Right lobe of liver (tissue), 6 donors: ENCODE results near the gene EVC. TPM values are rescaled to one million over a fixed set of nuclear protein-coding genes. Genes with fewer than 3 reads are reported as not detected.

Experiments used
- ATAC-seq, 4 donors: fragments of 200-7000 bp; cut with Tn5 transposase; one replicate each; pipeline ENCODE4 v1.9.1; 2020; ENCODE audit warnings: mild to moderate bottlenecking in 4 of 4, moderate library complexity in 4 of 4
- DNase-seq, 3 donors: peaks; one replicate each; pipeline ENCODE4 v3.0.0-alpha.2; 2020
- H3K27ac ChIP-seq, 3 donors: fragments of 200-600 bp; one replicate each; pipeline ENCODE4 v1.8.0; 2022
- H3K27me3 ChIP-seq, 2 donors: fragments of 200-600 bp; one replicate each; pipeline ENCODE4 v1.8.0; 2022
- H3K36me3 ChIP-seq, 4 donors: fragments of 200-600 bp; sonication (generic) in 1 of 4; one replicate each; pipeline versions ENCODE4 v1.5.1 to v1.8.0; 2017 to 2022; ENCODE audit warnings: control low read depth in 1 of 4
- H3K4me1 ChIP-seq, 4 donors: fragments of 200-600 bp; sonication (generic) in 1 of 4; one replicate each; pipeline versions ENCODE4 v1.5.1 to v1.8.0; 2017 to 2022; ENCODE audit warnings: control low read depth in 1 of 4
- H3K4me3 ChIP-seq, 3 donors: fragments of 200-600 bp; one replicate each; pipeline ENCODE4 v1.8.0; 2022
- H3K9me3 ChIP-seq, 4 donors: fragments of 200-600 bp; sonication (generic) in 1 of 4; one replicate each; pipeline versions ENCODE4 v1.5.1 to v1.8.0; 2017 to 2022; ENCODE audit warnings: control low read depth in 1 of 4
- POLR2A ChIP-seq: fragments of 450-650 bp; IDR thresholded peaks from one replicate; pipeline ENCODE4 v1.6.1; 2017; ENCODE audit warnings: antibody characterized with exemption, mild to moderate bottlenecking
- WGBS: methylation state at CpG from one replicate; pipeline ENCODE4 v1.1.6; 2018; ENCODE audit warnings: low coverage, low lambda C conversion rate; ENCODE audit not compliant: insufficient coverage; ENCODE audit errors: missing lambda C conversion rate; 5-methylcytosine and 5-hydroxymethylcytosine counted together
- intact Hi-C, 2 donors: fragments of 100-400 bp; cut with DNase I; formaldehyde crosslinking; loops; one replicate each; pipeline versions ENCODE4 v1.11.2 to v1.14.1; 2022
- total RNA-seq, 6 experiments: library from RNA; depleted of rRNA in 2 of 6; stranded (reverse); fragments of >200 nt in 2 of 6; fragmentation: NEBNext Ultra II Directional in 3 of 6; extraction: Animal tissue kit (Norgen Biotek cat#: 25700) in 3 of 6; gene quantifications; one replicate each; pipeline versions ENCODE4 v1.1.0 to v1.2.4, GENCODE V29; 2016 to 2023
- TF ChIP-seq, protein P1 (sequence below), 4 donors: fragments of 200-600 bp in 3 of 4; fragments of 450-650 bp in 1 of 4; IDR thresholded peaks; one replicate each; pipeline versions ENCODE4 v1.5.1 to v1.8.0; 2016 to 2022; ENCODE audit warnings: antibody characterized with exemption in 4 of 4, mild to moderate bottlenecking in 2 of 4
- donor health status: DM: no; HTN: yes; CAD: no.
- donor health status: DM: no; HTN: no; CAD: no.
- donor health status: DM: no; HTN: no; CAD: no.
- donor health status: DM: no; HTN: yes; CAD: no.
- donor health status: DM: no; HTN: yes; CAD: no.

Gene EVC
- total RNA-seq, 6 experiments from 2014 or later, result 2.6 to 6.5 (median 3.2) TPM

DNA sequence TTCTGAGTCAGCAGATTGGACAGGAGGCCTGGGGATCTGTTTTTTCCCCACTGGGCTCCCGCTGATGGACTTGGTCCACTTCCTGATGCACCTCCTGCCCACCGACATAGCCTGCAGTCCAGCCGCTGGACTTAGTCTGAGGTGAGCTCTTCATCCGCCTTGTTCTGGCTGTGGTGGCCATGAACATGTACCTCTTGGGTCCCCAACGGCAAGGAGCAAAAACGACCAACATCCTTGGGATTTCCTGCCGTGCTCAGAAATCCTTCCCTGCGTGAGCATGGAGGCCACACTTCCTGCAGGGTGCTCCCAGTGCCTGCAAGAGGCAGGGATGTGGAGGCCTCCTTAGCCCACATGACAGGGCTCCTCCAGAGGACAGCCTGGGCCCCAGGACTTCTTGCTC, 105.1 kb downstream of the EVC start:
- Histone ChIP-seq H3K4me3 (no peak overlapping the region), H3K27me3 (no peaks in the 10 kb centered on the region), H3K27ac (no peak overlapping the region), H3K4me1 (no peaks in the 10 kb centered on the region), H3K9me3 (no peaks in the 10 kb centered on the region), H3K36me3 (no peaks in the 10 kb centered on the region)
- TF ChIP-seq POLR2A, result no peak
- TF ChIP-seq, protein P1, sequence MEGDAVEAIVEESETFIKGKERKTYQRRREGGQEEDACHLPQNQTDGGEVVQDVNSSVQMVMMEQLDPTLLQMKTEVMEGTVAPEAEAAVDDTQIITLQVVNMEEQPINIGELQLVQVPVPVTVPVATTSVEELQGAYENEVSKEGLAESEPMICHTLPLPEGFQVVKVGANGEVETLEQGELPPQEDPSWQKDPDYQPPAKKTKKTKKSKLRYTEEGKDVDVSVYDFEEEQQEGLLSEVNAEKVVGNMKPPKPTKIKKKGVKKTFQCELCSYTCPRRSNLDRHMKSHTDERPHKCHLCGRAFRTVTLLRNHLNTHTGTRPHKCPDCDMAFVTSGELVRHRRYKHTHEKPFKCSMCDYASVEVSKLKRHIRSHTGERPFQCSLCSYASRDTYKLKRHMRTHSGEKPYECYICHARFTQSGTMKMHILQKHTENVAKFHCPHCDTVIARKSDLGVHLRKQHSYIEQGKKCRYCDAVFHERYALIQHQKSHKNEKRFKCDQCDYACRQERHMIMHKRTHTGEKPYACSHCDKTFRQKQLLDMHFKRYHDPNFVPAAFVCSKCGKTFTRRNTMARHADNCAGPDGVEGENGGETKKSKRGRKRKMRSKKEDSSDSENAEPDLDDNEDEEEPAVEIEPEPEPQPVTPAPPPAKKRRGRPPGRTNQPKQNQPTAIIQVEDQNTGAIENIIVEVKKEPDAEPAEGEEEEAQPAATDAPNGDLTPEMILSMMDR (IDR thresholded peaks at IDR 0.05), result no peak
- intact Hi-C loops, result no loop called here
- ATAC-seq (no peak), DNase-seq (no peak)
- WGBS, result no CpG with 5 or more reads among the region's 8 CpGs

GRCh38 chr4:5816851-5817375, 105.9 kb downstream of the EVC start:
- H3K4me3 ChIP-seq, result no peak overlapping the region
- no peaks in the 10 kb centered on the region for H3K27me3 ChIP-seq
- H3K9me3 ChIP-seq, result no peaks in the 10 kb centered on the region
- no peaks in the 10 kb centered on the region for H3K36me3 ChIP-seq
- no peak overlapping the region for H3K27ac ChIP-seq
- H3K4me1 ChIP-seq, result no peaks in the 10 kb centered on the region
- no peak for ATAC-seq
- no peak for TF ChIP-seq POLR2A
- TF ChIP-seq, protein P1 (IDR thresholded peaks at IDR 0.05), result no peak
- WGBS, result 59% methylated on average over 4 of the region's 12 CpGs
- intact Hi-C loops, result no loop called here
- no peak for DNase-seq

DNA sequence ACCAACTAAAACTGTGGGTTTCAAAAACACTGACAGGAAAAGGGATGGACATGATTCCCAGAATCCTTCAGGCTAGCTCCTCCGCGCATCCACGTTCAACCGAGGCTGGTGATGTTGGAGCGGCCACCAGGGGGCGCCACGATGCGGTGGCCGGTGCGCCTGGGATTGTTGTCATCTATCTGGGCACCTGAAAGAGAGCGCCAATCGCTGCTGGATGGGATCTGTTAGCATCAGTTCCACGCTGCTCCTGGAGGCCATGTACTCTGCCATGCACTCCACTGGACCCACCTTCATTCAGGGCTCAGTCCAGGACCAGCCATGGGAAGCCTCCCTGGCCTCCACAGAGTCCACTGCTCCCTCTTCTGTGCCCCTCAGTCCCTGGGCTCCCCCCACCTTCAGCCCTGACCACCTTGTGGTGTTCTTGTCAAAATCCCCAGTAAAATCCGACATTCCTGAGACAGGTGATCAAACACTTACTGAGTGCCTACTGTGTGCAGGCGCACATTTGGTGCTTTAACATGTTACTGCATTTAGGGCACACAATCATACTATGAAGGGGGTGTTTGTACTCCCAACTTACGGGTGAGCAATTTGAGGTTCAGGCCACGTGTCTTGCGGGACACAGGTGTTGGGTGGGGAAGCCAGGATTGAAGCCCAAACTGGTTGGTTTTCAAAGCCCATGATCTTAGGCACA, 110.8 kb downstream of the EVC start:
- H3K4me1 ChIP-seq, result no peaks in the 10 kb centered on the region
- no peak for TF ChIP-seq POLR2A
- TF ChIP-seq, protein P1 (IDR thresholded peaks at IDR 0.05), result peak in 3 of 4 donors; percentile 32 to 43 (median 32)
- ATAC-seq (no peak), DNase-seq (no peak)
- H3K36me3 ChIP-seq, result no peaks in the 10 kb centered on the region
- H3K27ac ChIP-seq, result no peak overlapping the region
- no peaks in the 10 kb centered on the region for H3K9me3 ChIP-seq
- H3K4me3 ChIP-seq, result no peak overlapping the region
- intact Hi-C loops, result no loop called here
- no peaks in the 10 kb centered on the region for H3K27me3 ChIP-seq
- 56% methylated on average over 10 of the region's 18 CpGs for WGBS

- DNase-seq (no peak), ATAC-seq (no peak)
- Histone ChIP-seq H3K9me3 (no peaks in the 10 kb centered on the region), H3K4me1 (no peaks in the 10 kb centered on the region), H3K4me3 (no peak overlapping the region), H3K27me3 (no peaks in the 10 kb centered on the region), H3K36me3 (no peaks in the 10 kb centered on the region), H3K27ac (no peak overlapping the region)
- intact Hi-C loops, result no loop called here
- 57% methylated on average over 5 of the region's 5 CpGs for WGBS
- TF ChIP-seq POLR2A, result no peak
- TF ChIP-seq, protein P1 (IDR thresholded peaks at IDR 0.05), result no peak
These were observed 111.6 kb downstream of the EVC start for GRCh38 chr4:5822619-5823018.
